Spinal cord (tissue), 10 donors: ENCODE measurements around the gene PPP2R2B. TPM values are rescaled to one million over a fixed set of nuclear protein-coding genes. Genes with fewer than 3 reads are reported as not detected.

ENCODE experiments used
- DNase-seq, 6 donors: peaks; one replicate each; pipeline versions ENCODE4 v3.0.0 to v3.0.0-alpha.2; 2013 to 2015; ENCODE audit warnings: low spot score in 6 of 6, low read depth in 4 of 6
- H3K27ac ChIP-seq: one replicate; pipeline ENCODE4 v1.5.1; 2013; ENCODE audit warnings: low read depth, low read length, control low read depth
- H3K27me3 ChIP-seq: one replicate; pipeline ENCODE4 v1.6.1; 2013; ENCODE audit warnings: low read length; ENCODE audit not compliant: control insufficient read depth, insufficient read depth
- H3K36me3 ChIP-seq: one replicate; pipeline ENCODE4 v1.6.1; 2013; ENCODE audit warnings: low read length; ENCODE audit not compliant: control insufficient read depth, insufficient read depth
- H3K4me1 ChIP-seq: one replicate; pipeline ENCODE4 v1.6.1; 2013; ENCODE audit warnings: low read length; ENCODE audit not compliant: control insufficient read depth, insufficient read depth
- H3K4me3 ChIP-seq: one replicate; pipeline ENCODE4 v1.5.1; 2013; ENCODE audit warnings: low read depth, low read length, control low read depth
- H3K9me3 ChIP-seq: one replicate; pipeline ENCODE4 v1.6.1; 2013; ENCODE audit warnings: low read length; ENCODE audit not compliant: control insufficient read depth, insufficient read depth
- WGBS: methylation state at CpG from one replicate; pipeline ENCODE4 v1.1.5; 2013; ENCODE audit warnings: missing lambda C conversion rate; ENCODE audit not compliant: insufficient coverage; 5-methylcytosine and 5-hydroxymethylcytosine counted together
- polyA plus RNA-seq, 2 donors: library from polyadenylated mRNA; unstranded; fragments of 120-200 nt; gene quantifications; one replicate each; pipeline ENCODE4 v1.2.1, GENCODE V29; 2013; ENCODE audit not compliant: insufficient read length in 2 of 2
- total RNA-seq, 2 donors: library from RNA; depleted of rRNA in 1 of 2; stranded (reverse); fragments of 120-200 nt in 1 of 2; fragments of >200 nt in 1 of 2; gene quantifications; one replicate each; pipeline versions ENCODE4 v1.2.3 to v1.2.4, GENCODE V29; 2013 to 2014
- donor health status: healthy.

The PPP2R2B gene
- total and polyA plus RNA-seq, 4 donors = 62.0 to 211 (median 150) TPM

- WGBS = 72% methylated on average over 5 of the region's 10 CpGs
- Histone ChIP-seq H3K27ac (no peak overlapping the region), H3K9me3 (no peaks in the 10 kb centered on the region), H3K4me3 (no peak overlapping the region), H3K27me3 (no peaks in the 10 kb centered on the region), H3K4me1 (no peaks in the 10 kb centered on the region), H3K36me3 (no peaks in the 10 kb centered on the region)
- peak in 1 of 6 donors; percentile 81 for DNase-seq
These were observed 99.2 kb downstream of the PPP2R2B start for GRCh38 chr5:146779211-146779869.

- DNase-seq = peak in 2 of 6 donors; percentile 43 to 79
- H3K27ac ChIP-seq = no peak overlapping the region
- no peaks in the 10 kb centered on the region for H3K27me3 ChIP-seq
- WGBS = 21% methylated on average over 3 of the region's 3 CpGs
- no peak overlapping the region for H3K4me3 ChIP-seq
- H3K36me3 ChIP-seq = no peaks in the 10 kb centered on the region
- no peaks in the 10 kb centered on the region for H3K9me3 ChIP-seq
- H3K4me1 ChIP-seq = no peaks in the 10 kb centered on the region
These were observed 99.8 kb downstream of the PPP2R2B start for GRCh38 chr5:146778795-146779194.

DNA sequence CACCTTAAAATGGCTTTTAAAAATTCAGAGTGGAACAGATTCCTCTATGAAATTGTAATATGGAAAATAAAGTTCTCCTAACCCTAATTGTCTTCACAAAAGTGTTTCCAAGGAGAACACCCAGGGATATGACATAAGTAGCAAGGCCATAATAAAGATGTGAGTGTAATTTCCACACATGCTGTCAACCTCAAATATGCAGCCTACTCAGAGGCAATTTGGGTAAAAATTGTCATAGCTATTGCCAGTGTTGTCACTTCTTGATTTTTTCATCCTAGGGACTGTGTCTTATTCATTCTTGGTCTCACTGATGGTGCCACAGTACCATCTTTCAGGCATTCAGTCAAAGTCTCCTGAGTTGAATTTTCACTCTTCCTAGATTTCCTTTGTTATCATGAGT lies 100.3 kb downstream of the PPP2R2B start:
- Histone ChIP-seq H3K9me3 (no peaks in the 10 kb centered on the region), H3K4me1 (no peaks in the 10 kb centered on the region), H3K4me3 (no peak overlapping the region), H3K27ac (no peak overlapping the region), H3K27me3 (no peaks in the 10 kb centered on the region), H3K36me3 (no peaks in the 10 kb centered on the region)
- no peak for DNase-seq

DNA sequence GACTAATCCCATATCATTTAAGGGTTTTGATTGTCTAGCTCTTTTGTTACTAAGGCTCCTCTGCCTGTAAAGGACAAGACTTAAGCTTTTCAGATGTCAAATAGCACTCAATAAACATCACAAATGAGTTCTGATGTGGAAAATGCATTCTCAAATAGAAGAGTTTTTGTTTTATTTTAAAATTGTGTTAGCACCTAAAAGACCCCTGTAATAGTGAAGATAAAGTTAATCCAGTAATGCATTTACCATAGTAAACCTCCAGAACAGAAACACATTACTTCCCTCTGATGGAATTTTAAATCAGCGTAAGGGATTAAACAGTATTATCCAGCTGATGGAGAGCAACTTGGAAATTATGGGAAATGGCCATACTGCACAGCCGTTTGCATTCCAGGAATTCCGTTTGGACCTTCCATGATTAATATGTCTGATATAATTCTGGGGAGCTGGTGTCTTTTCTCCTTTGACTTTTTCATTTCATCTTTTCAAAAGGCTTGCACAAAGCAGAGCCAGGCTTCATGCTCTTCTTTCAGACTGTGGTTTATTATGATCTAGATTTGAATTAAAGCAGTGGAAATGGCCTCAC lies 105.6 kb downstream of the PPP2R2B start:
- no peak for DNase-seq
- no peaks in the 10 kb centered on the region for H3K27me3 ChIP-seq
- no peaks in the 10 kb centered on the region for H3K9me3 ChIP-seq
- no peaks in the 10 kb centered on the region for H3K4me1 ChIP-seq
- H3K36me3 ChIP-seq = no peaks in the 10 kb centered on the region
- no CpG with 5 or more reads among the region's 3 CpGs for WGBS
- no peak overlapping the region for H3K27ac ChIP-seq
- no peak overlapping the region for H3K4me3 ChIP-seq

DNA sequence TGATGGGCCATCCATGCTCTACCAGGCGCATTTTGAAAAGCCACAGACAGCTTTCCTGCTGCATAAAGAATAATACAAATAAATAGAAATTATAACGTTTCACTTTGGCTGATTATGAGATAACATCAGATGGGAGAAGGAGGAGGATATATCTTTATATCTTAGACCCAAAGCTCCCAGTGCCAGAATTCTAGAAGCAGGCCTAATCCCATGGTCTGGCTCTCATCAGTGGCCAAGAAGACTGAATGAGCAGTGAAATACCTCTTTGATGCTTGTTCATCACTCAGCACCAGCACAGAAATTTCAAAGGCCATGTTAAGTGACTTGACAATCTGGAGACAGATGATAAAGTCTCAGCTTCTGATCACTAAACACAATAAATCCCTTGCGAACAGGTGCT lies 107.6 kb downstream of the PPP2R2B start:
- H3K9me3 ChIP-seq = no peaks in the 10 kb centered on the region
- H3K27me3 ChIP-seq = no peaks in the 10 kb centered on the region
- no peak for DNase-seq
- H3K4me1 ChIP-seq = no peaks in the 10 kb centered on the region
- WGBS = no CpG with 5 or more reads among the region's 3 CpGs
- no peak overlapping the region for H3K27ac ChIP-seq
- no peaks in the 10 kb centered on the region for H3K36me3 ChIP-seq
- no peak overlapping the region for H3K4me3 ChIP-seq

- no peaks in the 10 kb centered on the region for H3K27me3 ChIP-seq
- H3K9me3 ChIP-seq = no peaks in the 10 kb centered on the region
- WGBS = 50% methylated on average over 1 of the region's 2 CpGs
- H3K27ac ChIP-seq = no peak overlapping the region
- H3K4me1 ChIP-seq = no peaks in the 10 kb centered on the region
- DNase-seq = no peak
- no peaks in the 10 kb centered on the region for H3K36me3 ChIP-seq
- H3K4me3 ChIP-seq = no peak overlapping the region
These were observed 108.0 kb downstream of the PPP2R2B start for GRCh38 chr5:146770546-146770945.

DNA sequence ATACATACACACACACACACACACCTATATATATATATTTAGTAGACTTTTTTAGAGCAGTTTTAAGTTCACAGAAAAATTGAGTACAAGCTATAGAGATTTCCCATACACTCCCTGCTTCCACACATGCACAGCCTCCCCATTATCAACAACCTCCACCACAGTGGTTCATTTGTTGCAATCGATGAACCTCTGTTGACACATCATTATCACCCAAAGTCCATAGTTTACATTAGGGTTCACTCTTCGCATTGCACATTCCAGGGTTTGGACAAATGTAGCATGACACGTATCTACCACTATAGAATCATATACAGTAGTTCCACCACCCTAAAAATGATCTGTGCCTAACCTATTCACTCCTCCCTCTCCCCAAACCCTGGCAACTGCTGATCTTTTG lies 111.0 kb downstream of the PPP2R2B start:
- peaks cover 3% of the 10 kb centered on the region for H3K4me1 ChIP-seq
- no peak for DNase-seq
- no peaks in the 10 kb centered on the region for H3K27me3 ChIP-seq
- no peaks in the 10 kb centered on the region for H3K9me3 ChIP-seq
- no peak overlapping the region for H3K4me3 ChIP-seq
- H3K27ac ChIP-seq = no peak overlapping the region
- WGBS = 97% methylated on average over 3 of the region's 3 CpGs
- H3K36me3 ChIP-seq = no peaks in the 10 kb centered on the region

DNA sequence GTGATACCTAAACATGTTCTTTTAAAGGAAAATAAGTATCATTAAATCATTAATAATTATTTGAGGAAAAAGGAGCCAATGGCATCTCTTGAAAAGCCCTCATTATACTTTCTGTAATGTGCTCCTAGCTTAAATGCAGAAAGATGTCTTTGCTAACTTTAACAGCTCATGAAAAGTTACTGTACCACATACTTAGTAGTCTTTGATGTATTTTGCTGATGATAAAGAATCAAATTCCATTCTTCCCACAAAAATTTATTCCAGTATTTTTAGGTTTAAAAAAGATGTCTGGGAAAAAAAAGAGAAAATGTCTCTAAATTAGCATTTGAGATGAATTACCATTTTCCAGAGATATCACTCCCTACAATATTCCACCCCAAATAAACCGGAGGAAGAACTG lies 112.5 kb downstream of the PPP2R2B start:
- WGBS = no CpG with 5 or more reads among the region's 1 CpG
- Histone ChIP-seq H3K9me3 (no peaks in the 10 kb centered on the region), H3K36me3 (no peaks in the 10 kb centered on the region), H3K27ac (no peak overlapping the region), H3K4me3 (no peak overlapping the region), H3K4me1 (peaks cover 3% of the 10 kb centered on the region), H3K27me3 (no peaks in the 10 kb centered on the region)
- DNase-seq = no peak

DNA sequence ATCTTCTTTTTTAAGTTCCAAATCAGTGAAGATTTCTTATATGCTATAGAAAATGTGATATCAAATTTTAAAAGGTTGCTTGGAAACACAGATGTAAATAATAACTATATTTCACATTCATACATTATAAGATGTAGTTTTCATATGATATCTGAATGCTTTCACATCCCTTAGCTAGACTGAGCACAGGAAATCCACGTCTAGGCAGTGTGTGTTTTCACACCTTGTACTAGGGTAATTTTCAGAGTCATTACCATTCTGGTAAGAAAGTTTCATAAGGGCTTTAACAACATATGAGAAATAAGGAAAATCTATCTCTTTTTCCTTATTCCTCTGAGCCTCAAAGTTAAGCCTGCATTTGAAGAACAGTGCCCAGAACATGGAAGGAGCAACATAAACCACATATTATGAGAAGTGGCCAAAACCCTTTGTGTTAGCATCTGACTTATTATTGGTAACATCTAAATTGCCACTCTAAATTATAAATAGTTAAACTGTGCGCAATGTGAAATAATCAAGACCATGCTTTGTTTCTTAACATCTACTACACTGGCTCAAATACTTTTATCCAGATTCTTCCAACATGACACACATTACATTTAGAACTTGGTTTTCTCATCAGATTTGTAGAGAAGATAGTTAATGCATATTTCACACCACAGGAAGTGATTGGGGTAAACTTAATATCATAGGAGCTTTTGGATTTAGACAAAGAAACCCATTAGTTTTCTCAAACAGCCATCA lies 113.3 kb downstream of the PPP2R2B start:
- Histone ChIP-seq H3K9me3 (no peaks in the 10 kb centered on the region), H3K27ac (no peak overlapping the region), H3K4me3 (no peak overlapping the region), H3K36me3 (no peaks in the 10 kb centered on the region), H3K4me1 (peaks cover 3% of the 10 kb centered on the region), H3K27me3 (no peaks in the 10 kb centered on the region)
- WGBS = 100% methylated on average over 1 of the region's 2 CpGs
- DNase-seq = no peak

GRCh38 chr5:146762830-146763229 lies 115.7 kb downstream of the PPP2R2B start:
- H3K27ac ChIP-seq = no peak overlapping the region
- H3K27me3 ChIP-seq = no peaks in the 10 kb centered on the region
- H3K9me3 ChIP-seq = no peaks in the 10 kb centered on the region
- no peak for DNase-seq
- H3K4me1 ChIP-seq = peaks cover 3% of the 10 kb centered on the region
- WGBS = 68% methylated on average over 2 of the region's 5 CpGs
- no peak overlapping the region for H3K4me3 ChIP-seq
- no peaks in the 10 kb centered on the region for H3K36me3 ChIP-seq
